Calu3 (cell line): ENCODE results near the gene VSX1. TPM values are rescaled to one million over a fixed set of nuclear protein-coding genes. Genes with fewer than 3 reads are reported as not detected.

Experiments
- BruUV-seq: library from RNA; stranded (reverse); fragments of 400-500 nt; replicated peaks from 2 replicates; lab custom pipeline; 2021; lab: Mats Ljungman, UMichigan
- CTCF ChIA-PET: fragments of 300-600 bp; sonication (Branson Sonifier 250); formaldehyde crosslinking; loops from one replicate; lab custom pipeline; 2022; ENCODE audit warnings: antibody characterized with exemption; lab: Charles Lee
- DNase-seq: peaks from one replicate; pipeline ENCODE4 v3.0.0; 2022
- H3K27ac Mint-ChIP-seq: one replicate; pipeline ENCODE4 v1.8.0; 2022; ENCODE audit warnings: mixed read lengths; ENCODE audit not compliant: unreplicated experiment
- H3K27me3 Mint-ChIP-seq: one replicate; pipeline ENCODE4 v1.8.0; 2022; ENCODE audit warnings: mixed read lengths; ENCODE audit not compliant: unreplicated experiment
- H3K36me3 Mint-ChIP-seq: one replicate; pipeline ENCODE4 v1.8.0; 2022; ENCODE audit warnings: mild to moderate bottlenecking, moderate library complexity, mixed read lengths; ENCODE audit not compliant: insufficient read depth, unreplicated experiment
- H3K4me1 Mint-ChIP-seq: one replicate; pipeline ENCODE4 v1.8.0; 2022; ENCODE audit warnings: mild to moderate bottlenecking, low read depth, mixed read lengths; ENCODE audit not compliant: unreplicated experiment
- H3K4me3 Mint-ChIP-seq: one replicate; pipeline ENCODE4 v1.8.0; 2022; ENCODE audit warnings: mild to moderate bottlenecking, low read depth, moderate library complexity, mixed read lengths; ENCODE audit not compliant: unreplicated experiment
- H3K9me3 Mint-ChIP-seq: one replicate; pipeline ENCODE4 v1.8.0; 2022; ENCODE audit warnings: low read depth, mixed read lengths; ENCODE audit not compliant: unreplicated experiment
- intact Hi-C: fragments of 100-400 bp; cut with micrococcal nuclease; formaldehyde crosslinking; loops from one replicate; pipeline ENCODE4 v1.10.0; 2022; ENCODE audit not compliant: unreplicated experiment
- total RNA-seq: library from RNA; stranded (reverse); gene quantifications from 2 replicates; pipeline ENCODE4 v1.2.3, GENCODE V29; 2022
- TF ChIP-seq, protein P1 (sequence below): fragments of 200-600 bp; IDR thresholded peaks from one replicate; pipeline ENCODE4 v1.8.0; 2022; ENCODE audit warnings: antibody characterized with exemption; ENCODE audit not compliant: unreplicated experiment

The VSX1 gene
- total RNA-seq, 1 experiment from 2014 or later, result not detected

DNA sequence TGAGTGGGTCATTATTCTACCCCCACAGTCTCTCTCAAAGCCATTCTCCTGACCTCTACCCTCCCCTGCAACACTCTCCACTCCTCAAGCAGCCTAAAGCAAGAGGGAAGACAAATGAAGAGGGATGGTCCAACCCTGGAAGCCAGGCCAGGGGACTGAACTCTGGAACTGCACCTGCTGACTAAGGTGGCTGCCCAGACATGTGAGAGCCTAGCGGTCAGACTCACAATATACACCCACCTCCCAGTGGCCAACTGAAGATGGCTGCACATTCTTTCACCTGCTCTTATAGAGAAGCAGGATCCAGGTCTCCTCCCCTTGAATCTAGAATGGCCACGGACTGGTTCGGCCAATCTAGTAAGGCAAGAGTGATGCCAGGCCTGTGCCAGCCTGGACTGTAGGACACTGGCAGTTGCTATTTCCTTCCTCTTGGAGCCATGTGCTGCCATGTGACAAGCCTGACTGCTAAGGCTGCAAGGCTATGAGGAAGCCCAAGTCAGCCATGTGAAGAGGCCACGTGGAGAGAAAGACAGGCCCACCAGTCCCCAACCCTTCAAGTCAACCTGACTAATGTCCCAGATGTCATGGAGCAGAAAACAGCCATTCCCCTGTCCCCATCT lies 55.8 kb downstream of the VSX1 start:
- Mint-ChIP-seq H3K4me1 (no peaks in the 10 kb centered on the region), H3K27me3 (no peaks in the 10 kb centered on the region), H3K36me3 (no peaks in the 10 kb centered on the region), H3K9me3 (no peaks in the 10 kb centered on the region), H3K27ac (no peak overlapping the region), H3K4me3 (no peak overlapping the region)
- no TSS peak for BruUV-seq
- DNase-seq, result no peak
- intact Hi-C loops, result no loop called here
- CTCF ChIA-PET, result no interaction called here
- TF ChIP-seq, protein P1, sequence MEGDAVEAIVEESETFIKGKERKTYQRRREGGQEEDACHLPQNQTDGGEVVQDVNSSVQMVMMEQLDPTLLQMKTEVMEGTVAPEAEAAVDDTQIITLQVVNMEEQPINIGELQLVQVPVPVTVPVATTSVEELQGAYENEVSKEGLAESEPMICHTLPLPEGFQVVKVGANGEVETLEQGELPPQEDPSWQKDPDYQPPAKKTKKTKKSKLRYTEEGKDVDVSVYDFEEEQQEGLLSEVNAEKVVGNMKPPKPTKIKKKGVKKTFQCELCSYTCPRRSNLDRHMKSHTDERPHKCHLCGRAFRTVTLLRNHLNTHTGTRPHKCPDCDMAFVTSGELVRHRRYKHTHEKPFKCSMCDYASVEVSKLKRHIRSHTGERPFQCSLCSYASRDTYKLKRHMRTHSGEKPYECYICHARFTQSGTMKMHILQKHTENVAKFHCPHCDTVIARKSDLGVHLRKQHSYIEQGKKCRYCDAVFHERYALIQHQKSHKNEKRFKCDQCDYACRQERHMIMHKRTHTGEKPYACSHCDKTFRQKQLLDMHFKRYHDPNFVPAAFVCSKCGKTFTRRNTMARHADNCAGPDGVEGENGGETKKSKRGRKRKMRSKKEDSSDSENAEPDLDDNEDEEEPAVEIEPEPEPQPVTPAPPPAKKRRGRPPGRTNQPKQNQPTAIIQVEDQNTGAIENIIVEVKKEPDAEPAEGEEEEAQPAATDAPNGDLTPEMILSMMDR, result no peak

Other genes starting within 250 kb of the VSX1 start
- not detected in 2 replicates for gene CST7, start 132.9 kb downstream of the VSX1 start, total RNA-seq
- gene APMAP, start 89.4 kb downstream of the VSX1 start, total RNA-seq, result 29.9 and 30.7 TPM in 2 replicates
- gene ACSS1, start 24.0 kb downstream of the VSX1 start, total RNA-seq, result 3.6 TPM in 2 replicates
- 56.3 and 61.5 TPM in 2 replicates for gene ENTPD6, start 113.6 kb upstream of the VSX1 start, total RNA-seq
- gene PYGB, start 165.9 kb upstream of the VSX1 start, total RNA-seq, result 253 and 258 TPM in 2 replicates